ENCODE results near the gene PCCA. TPM values are rescaled to one million over a fixed set of nuclear protein-coding genes. Genes with fewer than 3 reads are reported as not detected.
A peak's percentile ranks its signal among the peaks of the same experiment; 100 is the strongest.

PCCA gene
- total and polyA plus RNA-seq, 2 of the 13 experiments (the other 11 are each of a cell fraction or from before 2014, with no cell fraction given): 15.0 to 32.2 TPM

DNA sequence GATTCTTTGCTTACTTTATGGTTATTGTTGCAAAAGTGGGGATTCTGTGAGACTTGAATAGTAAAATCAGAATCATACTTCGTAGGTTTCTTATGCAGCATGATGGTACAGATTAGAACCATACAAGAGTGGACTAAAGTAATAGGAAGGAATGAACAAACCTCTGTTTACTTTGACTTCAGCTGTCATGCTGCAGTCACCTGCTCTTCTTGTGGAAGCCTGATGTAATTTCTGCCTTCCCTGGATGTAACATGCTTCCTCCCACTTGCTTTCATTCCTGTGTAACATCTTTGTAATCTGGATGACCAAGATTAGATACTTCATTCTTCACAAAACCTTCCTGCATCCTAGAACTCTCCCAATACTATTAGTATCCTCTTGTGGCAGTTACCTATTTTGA, 235.0 kb downstream of the PCCA start (continued):
- TF ChIP-seq CEBPZ (IDR thresholded peaks at IDR 0.05; ENCODE audit: low read length) (no peak), THAP11 (CRISPR knock-in tag; IDR thresholded peaks at IDR 0.05) (no peak), BHLHE40 (IDR thresholded peaks at IDR 0.05; ENCODE audit: low read length) (no peak), RFX5 (IDR thresholded peaks at IDR 0.05; ENCODE audit: low read depth, low read length) (no peak), ZEB1 (IDR thresholded peaks at IDR 0.05; ENCODE audit: insufficient replicate concordance, low read depth) (no peak), ZNF33A (CRISPR knock-in tag; IDR thresholded peaks at IDR 0.05; ENCODE audit: borderline replicate concordance) (no peak), ZNF773 (CRISPR knock-in tag; IDR thresholded peaks at IDR 0.05; ENCODE audit: borderline replicate concordance) (no peak), SIN3B (IDR thresholded peaks at IDR 0.05; ENCODE audit: low read length) (no peak), ZNF775 (CRISPR knock-in tag; IDR thresholded peaks at IDR 0.05; ENCODE audit: borderline replicate concordance) (no peak), ZNF83 (CRISPR knock-in tag; IDR thresholded peaks at IDR 0.05; ENCODE audit: borderline replicate concordance) (no peak), HMG20B (CRISPR knock-in tag; conservative IDR thresholded peaks at IDR 0.05) (no peak), POGK (CRISPR knock-in tag; conservative IDR thresholded peaks at IDR 0.05) (no peak), FOSL2 (CRISPR knock-in tag; IDR thresholded peaks at IDR 0.05) (peak; percentile 64), SAP130 (CRISPR knock-in tag; IDR thresholded peaks at IDR 0.05; ENCODE audit: low read depth) (peak; percentile 51), ZBTB42 (CRISPR knock-in tag; IDR thresholded peaks at IDR 0.05) (no peak), ATF7 (IDR thresholded peaks at IDR 0.05) (no peak), ATF7 (CRISPR knock-in tag; IDR thresholded peaks at IDR 0.05) (no peak), MEIS2 (CRISPR knock-in tag; IDR thresholded peaks at IDR 0.05) (no peak), PRMT3 (CRISPR knock-in tag; IDR thresholded peaks at IDR 0.05; ENCODE audit: borderline replicate concordance, low read depth) (no peak), ZNF260 (CRISPR knock-in tag; IDR thresholded peaks at IDR 0.05; ENCODE audit: borderline replicate concordance, low read depth) (no peak), ELF3 (CRISPR knock-in tag; IDR thresholded peaks at IDR 0.05) (peak; percentile 47; the same call in 1 of the 2 replicates), ZSCAN21 (CRISPR knock-in tag; IDR thresholded peaks at IDR 0.05; ENCODE audit: borderline replicate concordance) (no peak), FOSL1 (CRISPR knock-in tag; IDR thresholded peaks at IDR 0.05; ENCODE audit: borderline replicate concordance) (no peak), GFI1 (CRISPR knock-in tag; IDR thresholded peaks at IDR 0.05; ENCODE audit: borderline replicate concordance) (no peak)
- TF ChIP-seq, protein P1, sequence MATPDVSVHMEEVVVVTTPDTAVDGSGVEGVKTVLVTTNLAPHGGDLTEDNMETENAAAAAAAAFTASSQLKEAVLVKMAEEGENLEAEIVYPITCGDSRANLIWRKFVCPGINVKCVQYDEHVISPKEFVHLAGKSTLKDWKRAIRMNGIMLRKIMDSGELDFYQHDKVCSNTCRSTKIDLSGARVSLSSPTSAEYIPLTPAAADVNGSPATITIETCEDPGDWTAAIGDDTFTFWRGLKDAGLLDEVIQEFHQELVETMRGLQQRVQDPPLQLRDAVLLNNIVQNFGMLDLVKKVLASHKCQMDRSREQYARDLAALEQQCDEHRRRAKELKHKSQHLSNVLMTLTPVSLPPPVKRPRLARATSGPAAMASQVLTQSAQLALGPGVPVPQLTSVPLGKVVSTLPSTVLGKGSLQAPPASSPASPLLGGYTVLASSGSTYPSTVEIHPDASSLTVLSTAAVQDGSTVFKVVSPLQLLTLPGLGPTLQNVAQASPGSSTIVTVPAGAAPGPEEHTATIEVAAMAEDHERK (CRISPR knock-in tag; IDR thresholded peaks at IDR 0.05; ENCODE audit: low read depth): no peak
- TF ChIP-seq, protein P2, sequence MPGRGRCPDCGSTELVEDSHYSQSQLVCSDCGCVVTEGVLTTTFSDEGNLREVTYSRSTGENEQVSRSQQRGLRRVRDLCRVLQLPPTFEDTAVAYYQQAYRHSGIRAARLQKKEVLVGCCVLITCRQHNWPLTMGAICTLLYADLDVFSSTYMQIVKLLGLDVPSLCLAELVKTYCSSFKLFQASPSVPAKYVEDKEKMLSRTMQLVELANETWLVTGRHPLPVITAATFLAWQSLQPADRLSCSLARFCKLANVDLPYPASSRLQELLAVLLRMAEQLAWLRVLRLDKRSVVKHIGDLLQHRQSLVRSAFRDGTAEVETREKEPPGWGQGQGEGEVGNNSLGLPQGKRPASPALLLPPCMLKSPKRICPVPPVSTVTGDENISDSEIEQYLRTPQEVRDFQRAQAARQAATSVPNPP (CRISPR knock-in tag; IDR thresholded peaks at IDR 0.05): no peak
